GM21515 (cell line): ENCODE measurements around the gene UNG.
"Not testable (repeated sequence)": the region's sequence is repeated elsewhere in the genome, so short reads cannot be mapped to it uniquely, and the experiment has no call there.

ENCODE experiments used
- ATAC-seq: cut with Tn5 transposase; IDR thresholded peaks from one replicate; pipeline ENCODE4 v1.9.1; 2021; ENCODE audit not compliant: unreplicated experiment

Gene UNG

DNA sequence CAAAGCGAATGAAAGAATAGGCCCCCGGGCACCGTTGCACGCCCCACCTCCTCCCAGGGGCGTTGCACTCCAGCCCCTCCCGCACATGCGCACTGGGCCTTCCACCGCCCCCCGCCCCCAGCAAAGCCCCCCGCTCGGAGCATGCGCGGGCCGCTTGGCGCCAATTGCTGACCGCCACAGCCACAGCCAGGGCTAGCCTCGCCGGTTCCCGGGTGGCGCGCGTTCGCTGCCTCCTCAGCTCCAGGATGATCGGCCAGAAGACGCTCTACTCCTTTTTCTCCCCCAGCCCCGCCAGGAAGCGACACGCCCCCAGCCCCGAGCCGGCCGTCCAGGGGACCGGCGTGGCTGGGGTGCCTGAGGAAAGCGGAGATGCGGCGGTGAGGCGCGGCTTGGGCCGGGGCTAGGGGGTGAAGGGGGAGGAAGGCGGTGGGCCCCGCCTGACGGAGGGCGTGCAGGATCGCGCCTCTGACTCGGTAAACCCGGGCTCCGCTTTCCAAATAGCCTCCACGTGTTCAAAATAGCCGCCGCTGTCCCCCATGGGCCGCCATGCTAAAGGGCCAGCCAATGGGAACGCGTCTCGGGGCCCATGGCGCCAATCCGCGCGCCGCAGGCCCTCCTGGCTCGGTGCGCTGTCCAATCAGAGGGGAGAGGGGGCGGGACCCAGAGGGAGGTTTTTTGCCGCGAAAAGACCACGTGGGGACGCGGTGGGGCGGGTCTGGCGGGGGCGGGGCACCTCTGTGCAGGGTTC, at the start of gene UNG:
UNG (plus strand) TSS at position 163 of the 748 bp plus-strand sequence; CDS start at position 246, 83 bp downstream.
- ATAC-seq: peak; percentile 90

GRCh38 chr12:109048706-109049105, 48.7 kb upstream of the UNG start:
- ATAC-seq: not testable (repeated sequence)

DNA sequence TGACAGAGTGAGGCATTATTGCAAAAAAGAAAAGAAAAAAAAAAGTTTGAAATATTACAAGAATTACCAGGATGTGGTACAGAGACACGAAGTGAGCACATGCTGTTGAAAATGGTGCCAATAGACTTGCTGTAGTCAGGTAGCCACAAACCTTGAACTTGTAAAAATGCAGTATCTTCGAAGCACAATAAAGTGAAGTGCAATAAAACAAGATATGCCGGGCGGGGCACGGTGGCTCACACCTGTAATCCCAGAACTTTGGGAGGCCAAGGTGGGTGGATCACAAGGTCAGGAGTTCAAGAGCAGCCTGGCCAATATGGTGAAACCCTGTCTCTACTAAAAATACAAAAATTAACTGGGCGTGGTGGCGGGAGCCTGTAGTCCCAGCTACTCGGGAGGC, 47.6 kb upstream of the UNG start:
- ATAC-seq: not testable (repeated sequence)

DNA sequence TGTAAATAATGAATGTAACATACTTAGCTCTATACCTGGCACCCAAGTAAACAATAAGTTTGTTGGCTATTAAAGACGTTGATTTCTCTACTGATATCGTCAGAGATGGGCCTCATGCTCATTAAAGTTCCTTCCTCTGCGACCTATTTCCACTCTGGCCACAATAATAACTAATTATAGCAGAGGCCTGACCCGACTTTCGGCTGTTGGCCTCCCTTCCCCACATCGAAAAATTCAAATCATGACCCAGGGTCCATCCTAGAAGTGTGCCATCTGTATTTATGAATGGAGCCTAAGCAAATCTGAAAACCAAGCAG, 45.3 kb upstream of the UNG start:
- no peak for ATAC-seq

DNA sequence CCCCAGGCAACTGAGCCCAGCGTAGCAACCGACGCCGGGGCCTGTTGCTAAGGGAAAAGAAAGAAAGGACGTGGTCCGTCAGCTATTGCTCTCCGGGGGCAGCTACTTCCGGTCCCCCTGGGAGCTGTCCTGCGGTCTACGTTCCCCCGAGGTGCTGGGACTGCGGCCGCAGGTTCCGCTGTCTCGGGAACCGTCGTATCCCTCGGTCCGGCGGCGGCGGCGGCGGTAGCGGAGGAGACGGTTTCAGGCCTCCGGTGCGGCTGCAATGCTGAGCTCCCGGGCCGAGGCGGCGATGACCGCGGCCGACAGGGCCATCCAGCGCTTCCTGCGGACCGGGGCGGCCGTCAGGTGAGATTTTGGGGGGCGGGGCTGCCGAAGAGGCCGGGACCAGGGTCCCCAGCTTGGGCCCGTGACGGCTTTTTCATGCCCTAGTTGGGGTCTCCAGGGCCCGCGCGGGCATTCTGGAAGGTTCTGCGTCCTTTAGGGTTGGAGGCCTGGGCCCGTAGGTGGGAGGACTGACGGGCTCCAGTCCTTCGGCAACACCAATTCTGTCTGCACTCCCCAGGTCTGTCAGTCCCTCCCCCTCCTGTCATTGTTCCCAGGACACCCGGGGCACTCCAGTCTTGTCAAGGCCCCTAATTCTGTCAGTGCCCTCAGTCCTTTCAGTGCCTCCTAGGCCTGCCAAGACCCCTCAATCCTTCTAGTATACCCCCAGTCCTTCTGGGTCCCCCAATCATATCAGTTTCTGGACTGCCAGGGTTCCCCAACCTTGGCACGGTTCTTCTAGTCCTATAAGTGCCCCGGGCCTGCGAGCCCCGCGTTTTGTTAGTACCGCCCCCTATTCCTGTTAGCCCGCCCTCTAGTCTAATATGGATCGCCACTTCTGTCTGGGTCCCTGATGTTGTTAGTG, 44.7 kb upstream of the UNG start, which contains the start of gene USP30:
USP30 (plus strand) TSS at position 163 of the 910 bp plus-strand sequence; CDS start at position 266, 103 bp downstream.
- ATAC-seq: peak; percentile 76

DNA sequence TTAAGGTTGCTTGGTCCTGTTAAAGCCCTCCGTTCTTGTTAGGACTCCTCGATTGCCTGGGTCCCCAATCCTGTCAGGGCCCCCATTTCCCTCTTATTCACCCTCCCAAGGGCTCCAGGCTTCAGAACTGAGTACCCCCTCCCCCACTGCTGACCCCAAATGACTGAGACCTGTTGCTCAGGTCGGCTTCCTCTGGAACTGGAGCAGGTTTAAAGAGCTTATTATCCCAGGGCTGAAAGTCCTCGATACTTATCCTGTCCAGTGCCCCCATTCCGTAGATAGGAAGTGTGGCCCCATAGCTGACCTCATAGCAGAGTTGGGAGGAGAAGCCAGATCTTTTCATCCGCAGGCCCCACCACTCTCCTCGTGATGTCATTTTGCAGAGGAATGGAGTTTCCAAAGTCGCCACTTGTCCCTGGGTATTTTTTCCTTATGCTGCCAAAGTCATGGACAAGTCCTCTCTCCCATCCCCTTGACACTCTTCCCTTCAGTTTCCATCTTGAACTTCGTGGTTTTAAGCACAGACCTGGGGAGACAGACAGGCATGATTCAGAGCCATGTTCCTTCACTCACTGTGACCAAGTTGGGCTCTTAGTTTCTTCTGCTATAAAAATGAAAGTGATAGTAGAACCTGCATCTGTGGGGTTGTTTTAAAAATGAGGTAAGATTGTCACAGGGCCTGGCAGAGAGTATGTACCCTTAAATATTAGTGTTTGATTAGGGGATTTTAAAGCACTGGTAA, 43.8 kb upstream of the UNG start:
- peak; percentile 4 for ATAC-seq

- ATAC-seq: not testable (repeated sequence)
Measured at GRCh38 chr12:109054124-109054513, 43.3 kb upstream of the UNG start.

DNA sequence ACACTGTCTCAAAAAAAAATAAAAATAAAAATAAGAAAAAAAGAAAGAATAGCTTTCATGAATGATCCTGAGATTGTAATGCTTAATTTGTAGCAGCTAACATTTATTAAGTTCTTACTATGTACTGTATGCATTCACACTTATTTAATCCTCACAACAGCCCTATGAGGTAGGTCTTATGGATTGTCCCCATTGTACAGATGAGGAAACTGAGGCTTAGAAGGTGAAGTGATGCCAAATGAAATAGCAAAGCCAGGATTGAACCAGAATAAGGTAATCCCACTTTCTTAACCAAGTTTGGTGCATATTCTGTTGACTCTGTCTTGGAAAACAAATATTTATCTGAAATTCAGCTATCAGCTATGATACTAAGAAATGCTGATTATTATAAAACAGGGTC, 42.9 kb upstream of the UNG start:
- no peak for ATAC-seq

GRCh38 chr12:109056891-109057290, 40.5 kb upstream of the UNG start:
- no peak for ATAC-seq

DNA sequence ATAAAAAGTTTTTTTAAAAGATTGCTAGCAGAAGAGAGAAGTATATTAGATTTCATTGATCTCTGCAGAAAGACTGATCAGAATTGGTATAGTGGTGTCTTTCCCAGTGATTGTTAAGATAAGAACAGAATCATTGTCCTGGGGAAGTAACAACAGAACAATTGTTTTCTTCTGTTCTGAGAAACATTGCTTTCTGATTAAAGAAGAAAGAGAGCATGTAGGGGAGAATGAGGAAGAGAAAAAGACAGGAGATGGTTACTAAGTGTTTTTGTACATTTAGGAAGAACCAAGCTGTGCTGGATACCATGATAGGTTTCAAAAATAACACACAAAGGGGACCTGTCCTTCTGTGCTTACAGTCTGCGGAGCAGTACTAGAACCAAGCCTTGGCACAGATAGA, 40.0 kb upstream of the UNG start:
- ATAC-seq: no peak

GRCh38 chr12:109058773-109059172, 38.6 kb upstream of the UNG start:
- ATAC-seq: no peak

DNA sequence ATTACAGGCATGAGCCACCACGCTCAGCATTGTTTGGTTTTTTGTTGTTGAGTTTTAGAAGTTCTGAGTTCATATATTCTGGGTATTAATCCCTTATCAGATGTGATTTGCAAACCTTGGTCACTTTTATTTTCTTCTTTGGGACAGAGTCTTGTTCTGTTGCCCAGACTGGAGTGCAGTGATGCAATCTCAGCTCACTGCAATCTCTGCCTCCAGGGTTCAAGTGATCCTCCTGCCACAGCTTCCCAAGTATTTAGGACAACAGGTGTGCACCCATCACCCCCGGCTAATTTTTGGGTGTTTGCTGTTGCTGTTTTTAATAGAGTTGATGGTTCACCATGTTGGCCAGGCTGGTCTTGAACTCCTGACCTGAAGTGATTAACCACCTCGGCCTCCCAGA, 33.3 kb upstream of the UNG start:
- ATAC-seq: no peak

DNA sequence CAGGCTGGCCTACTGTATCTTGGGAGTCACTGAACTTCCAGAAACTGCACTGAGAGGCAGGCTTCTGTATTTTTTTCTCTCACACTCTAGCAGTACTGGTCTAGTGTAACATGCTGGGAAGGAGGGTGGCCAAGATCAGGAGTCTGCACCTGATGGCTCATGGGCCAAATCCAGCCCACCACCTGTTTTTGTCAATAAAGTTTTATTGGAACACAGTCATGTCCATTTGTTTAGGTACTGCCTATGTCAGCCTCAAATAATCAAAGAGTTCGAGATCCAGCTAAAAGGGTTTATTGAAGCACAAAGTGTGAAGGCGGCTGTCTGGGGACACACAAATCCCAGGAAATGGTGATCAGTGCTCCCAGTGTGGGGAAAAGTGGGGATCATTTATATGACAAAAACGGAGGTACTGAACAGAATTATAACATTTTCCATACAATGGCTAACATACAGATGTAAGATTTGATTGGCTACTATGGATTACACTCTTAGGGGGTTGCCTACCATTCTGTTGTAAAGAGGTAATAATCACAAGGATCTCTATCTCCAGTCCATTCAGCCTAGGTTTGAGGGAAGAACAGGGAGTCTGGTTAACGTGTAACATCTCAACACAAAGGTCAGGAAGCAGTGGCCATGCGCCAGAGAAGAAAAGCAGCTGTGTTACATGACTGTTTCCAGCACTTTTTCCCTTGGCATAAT, 32.1 kb upstream of the UNG start:
- ATAC-seq: no peak

DNA sequence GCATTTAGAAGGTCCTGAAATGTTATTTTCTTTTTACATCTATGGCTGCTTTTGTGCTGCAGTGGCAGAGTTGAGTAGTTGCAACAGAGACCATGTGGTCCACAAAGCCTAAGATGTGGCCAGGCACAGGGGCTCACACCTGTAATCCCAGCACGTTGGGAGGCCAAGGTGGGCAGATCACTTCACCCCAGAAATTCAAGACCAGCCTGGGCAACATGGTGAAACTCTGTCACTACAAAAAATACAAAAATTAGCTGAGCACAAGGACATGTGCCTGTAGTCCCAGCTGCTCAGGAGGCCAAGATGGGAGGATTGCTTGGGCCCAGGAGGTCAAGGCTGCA, 31.6 kb upstream of the UNG start:
- no peak for ATAC-seq

DNA sequence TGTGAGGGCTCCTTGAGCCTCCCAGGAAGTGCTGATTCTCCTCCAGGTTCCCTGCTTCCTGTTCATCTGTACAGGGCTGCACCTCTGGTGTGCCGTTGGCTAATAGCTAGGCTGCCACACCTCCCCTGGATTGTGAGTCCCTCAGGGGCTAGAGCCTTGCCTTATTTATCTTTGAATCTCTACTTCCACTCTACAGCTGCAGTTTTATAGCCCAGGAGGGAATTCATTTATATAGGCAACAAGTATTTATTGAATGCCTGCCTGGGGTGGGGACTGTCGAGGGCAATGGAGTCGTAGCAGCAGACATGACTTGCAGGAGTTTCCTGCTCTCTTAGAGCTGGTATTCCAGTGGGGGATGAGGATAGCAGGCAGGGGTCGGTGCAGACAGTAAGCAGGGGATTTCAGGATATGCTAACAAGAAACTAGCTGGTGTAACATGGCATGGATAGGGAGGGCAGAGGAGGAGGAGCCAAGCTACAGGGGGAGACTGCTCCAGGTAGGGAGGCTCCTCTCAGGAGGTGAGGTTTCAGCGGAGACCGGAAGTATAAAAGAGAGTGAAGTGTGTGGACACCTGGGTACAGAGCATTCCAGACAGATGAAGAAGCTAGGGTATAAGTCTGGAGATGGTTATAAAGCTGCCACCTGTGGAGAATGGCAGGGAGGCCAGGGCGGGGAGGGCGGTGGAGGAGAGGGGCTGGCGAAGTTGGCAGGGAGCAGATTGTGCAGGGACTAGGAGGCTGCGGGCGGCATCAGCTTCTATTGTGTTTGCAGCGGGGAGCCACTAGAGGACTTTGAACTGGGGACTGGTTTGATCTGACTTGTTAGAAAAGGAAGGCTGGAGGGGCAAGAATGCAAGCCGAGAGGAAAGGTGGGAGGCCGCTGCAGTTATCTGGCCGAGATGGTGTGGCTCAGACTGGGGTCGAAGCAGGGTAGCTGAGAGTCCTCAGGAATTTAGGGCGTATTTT, 27.8 kb upstream of the UNG start:
- no peak for ATAC-seq

DNA sequence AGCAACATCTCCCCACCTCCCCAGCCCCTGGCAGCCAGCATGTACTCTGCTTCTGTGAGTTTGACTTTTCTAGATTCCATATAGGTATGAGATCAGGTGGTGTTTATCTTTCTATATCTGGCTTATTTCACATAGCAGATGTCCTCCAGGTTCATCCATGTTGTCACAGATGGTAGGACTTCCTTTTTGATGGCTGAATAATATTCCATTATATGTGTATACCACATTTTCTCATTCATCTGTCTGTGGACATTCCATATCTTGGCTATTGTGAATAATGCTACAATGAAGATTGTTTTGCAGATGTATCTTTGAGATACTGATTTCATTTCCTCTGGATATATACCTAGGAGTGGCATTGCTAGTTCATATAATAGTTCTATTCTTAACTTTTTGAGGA, 22.5 kb upstream of the UNG start:
- ATAC-seq: no peak

GRCh38 chr12:109082751-109083150, 14.6 kb upstream of the UNG start:
- ATAC-seq: no peak

DNA sequence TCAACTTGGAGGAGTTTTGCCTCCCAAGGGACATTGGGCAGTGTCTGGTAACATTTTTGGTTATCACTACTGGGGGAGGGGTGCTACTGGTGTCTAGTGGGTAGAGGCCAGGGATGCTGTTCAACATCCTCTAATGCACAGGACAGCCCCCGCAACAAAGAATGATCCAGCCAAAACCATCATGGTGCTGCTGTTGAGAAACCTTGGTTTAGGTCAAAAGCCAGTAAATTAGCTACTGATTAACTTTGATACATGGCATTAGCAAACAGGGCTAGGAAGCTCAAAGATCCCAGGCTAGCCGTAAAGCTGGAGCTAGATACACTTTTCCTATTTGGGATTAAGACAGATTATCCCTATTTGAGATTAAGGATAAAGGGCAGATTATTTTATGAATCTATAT, 13.0 kb upstream of the UNG start:
- ATAC-seq: no peak

DNA sequence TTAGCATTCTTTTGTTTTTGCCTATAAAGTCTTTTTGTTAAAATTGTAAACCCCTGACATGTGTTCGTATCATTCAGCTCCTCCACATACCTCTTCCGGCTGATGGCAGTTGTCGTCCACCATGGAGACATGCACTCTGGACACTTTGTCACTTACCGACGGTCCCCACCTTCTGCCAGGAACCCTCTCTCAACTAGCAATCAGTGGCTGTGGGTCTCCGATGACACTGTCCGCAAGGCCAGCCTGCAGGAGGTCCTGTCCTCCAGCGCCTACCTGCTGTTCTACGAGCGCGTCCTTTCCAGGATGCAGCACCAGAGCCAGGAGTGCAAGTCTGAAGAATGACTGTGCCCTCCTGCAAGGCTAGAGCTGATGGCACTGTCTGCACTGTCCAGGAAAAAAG, 11.8 kb upstream of the UNG start:
- ATAC-seq: no peak

GRCh38 chr12:109087250-109087649, 10.1 kb upstream of the UNG start:
- ATAC-seq: no peak
